CD1c-positive myeloid dendritic cell (primary cell): ENCODE results near the gene PORCN.
"Not testable (repeated sequence)": the region's sequence is repeated elsewhere in the genome, so short reads cannot be mapped to it uniquely, and the experiment has no call there.

Experiments
- DNase-seq: peaks from one replicate; pipeline ENCODE4 v3.0.0-alpha.2; 2016; ENCODE audit errors: extremely low spot score

Gene PORCN

DNA sequence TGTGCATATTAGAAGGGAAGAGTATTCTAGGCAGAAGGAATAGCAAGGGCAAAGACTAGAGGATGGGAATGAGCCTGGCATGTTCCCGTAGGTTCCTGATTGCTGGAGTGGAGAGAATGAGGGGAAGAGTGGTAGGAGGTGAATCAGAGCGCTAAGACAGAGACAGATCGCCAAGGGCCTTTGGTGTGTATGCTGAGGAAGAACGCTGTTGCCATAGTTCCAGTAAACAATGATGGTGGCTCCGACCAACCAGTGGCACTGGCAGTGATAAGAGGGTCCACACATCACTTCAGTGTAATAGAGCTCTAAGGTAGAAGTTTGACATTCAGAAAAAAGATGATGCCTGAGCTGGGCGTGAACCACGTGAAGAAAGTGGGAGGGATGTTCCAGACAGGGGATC lies 31.7 kb downstream of the PORCN start:
- no peak for DNase-seq

DNA sequence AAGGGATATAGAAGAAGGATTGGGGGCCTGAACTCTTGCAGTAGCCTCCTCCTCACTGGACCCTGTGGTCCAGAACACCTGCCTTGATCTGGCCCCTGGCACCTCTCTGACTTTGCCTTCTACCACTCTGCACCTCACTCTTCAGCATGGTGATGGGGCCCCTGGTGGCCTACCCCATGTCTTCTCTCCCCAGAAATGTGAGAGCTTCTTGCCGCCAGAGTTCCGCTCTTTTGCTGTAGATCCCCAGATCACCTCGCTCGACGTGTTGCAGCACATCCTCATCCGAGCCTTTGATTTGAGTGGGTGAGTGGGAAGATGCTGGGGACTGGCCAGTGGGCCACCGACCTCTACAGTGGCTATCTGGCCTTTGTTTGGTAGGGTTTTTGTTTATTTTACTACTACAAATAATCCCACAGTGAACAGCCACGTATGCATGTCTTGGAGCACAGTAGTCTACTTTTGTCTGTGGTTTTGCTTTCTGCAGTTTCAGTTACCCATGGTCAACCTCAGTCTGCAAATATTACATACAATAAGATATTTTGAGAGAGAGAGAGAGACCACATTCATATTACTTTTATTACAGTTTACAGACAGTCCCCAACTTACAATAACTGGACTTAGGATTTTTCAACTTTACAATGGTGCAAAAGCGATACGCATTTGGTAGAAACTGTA lies 32.5 kb downstream of the PORCN start:
- DNase-seq, result no peak

DNA sequence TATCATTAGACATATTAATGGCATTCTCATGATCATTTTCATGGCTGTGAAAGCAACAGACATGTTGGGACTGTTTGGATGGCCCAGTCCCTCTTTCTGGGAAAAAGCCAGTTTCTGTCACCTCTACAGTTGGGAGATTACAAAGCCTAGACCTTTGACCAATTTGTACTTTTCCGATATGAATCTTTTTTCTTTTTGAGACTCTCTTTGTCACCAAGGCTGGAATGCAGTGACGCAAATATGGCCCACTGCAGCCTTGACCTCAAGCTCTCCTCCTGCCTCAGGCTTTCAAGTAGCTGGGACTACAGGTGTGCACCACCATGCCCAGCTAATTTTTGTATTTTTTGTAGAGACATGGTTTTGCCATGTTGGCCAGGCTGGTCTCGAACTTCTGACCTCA lies 40.1 kb downstream of the PORCN start:
- no peak for DNase-seq

DNA sequence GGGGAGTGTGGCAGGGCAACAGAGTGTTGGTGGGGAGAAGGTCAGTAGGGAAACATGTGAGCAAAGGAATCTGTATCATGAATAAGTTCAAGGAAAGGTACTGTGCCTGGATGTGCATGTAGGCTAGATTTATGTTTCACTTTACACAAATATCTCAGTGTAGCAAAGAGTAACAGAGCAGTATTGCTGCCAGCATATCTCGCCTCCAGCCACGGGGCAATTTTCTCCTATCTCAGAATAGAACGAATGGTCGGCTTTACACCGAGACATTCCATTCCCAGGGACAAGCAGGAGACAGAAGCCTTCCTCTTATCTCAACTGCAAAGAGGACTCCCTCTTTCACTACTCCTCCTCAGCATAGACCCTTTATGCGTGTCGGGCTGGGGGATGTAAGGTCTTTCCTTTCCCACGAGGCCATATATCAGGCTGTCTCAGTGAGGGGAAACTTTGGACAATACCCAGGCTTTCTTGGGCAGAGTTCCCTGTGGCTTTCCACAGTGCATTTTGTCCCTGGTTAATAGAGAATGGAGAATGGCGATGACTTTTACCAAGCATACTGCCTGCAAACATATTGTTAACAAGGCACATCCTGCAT lies 47.0 kb downstream of the PORCN start:
- not testable (repeated sequence) for DNase-seq

DNA sequence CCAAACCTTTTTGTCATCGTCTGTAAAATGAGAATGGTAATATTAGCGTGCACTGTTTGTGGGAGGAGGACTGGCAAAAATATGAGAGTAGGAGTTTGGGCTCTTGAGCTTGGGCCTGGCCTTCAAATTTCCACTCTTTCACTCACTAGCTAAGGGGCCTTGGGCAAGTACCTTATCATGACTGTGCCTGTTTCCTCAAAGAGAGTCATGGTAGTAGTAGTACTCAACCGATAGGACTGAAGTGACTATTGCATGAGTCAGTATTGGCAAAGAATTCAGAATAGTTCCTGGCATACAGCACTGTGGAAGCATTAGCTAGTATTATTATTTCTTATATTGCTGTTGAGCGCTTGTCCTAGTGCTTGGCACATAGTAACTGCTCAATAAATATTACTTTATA lies 49.5 kb downstream of the PORCN start:
- DNase-seq, result no peak

DNA sequence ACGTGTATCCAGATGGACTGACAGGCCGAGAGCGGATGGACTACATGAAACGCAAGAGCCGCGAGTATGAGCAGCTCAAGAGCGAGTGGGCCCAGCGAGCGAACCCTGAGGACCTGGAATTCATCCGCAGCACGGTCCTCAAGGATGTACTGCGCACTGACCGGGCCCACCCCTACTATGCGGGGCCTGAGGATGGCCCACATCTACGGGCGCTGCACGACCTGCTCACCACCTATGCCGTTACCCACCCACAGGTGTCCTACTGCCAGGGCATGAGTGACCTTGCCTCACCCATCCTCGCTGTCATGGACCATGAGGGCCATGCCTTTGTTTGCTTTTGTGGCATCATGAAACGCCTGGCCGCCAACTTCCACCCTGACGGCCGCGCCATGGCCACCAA lies 50.8 kb downstream of the PORCN start:
- DNase-seq, result no peak

DNA sequence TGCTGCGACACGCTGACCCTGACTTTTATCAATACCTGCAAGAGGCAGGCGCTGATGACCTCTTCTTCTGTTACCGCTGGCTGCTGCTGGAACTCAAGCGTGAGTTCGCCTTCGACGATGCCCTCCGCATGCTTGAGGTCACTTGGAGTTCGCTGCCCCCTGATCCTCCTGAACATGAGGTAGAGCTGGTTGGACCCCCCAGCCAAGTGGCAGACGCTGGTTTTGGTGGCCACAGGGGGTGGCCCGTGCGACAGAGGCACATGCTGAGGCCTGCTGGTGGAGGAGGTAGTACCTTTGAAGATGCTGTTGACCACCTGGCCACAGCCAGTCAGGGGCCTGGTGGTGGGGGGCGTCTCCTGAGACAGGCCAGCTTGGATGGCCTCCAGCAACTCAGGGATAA lies 51.3 kb downstream of the PORCN start:
- no peak for DNase-seq

DNA sequence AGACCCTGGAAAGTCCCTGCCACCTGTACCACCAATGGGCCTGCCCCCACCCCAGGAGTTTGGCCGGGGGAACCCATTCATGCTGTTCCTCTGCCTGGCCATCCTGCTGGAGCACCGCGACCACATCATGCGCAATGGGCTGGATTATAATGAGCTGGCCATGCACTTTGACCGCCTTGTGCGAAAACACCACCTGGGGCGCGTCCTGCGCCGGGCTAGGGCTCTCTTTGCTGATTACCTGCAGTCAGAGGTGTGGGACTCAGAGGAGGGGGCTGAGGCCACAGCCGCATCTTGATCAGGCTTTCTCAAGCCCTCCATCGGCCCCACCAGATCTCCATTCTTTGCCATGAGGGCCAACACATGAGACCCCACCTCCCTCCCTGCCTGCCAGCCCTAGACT lies 51.9 kb downstream of the PORCN start:
- DNase-seq, result no peak

DNA sequence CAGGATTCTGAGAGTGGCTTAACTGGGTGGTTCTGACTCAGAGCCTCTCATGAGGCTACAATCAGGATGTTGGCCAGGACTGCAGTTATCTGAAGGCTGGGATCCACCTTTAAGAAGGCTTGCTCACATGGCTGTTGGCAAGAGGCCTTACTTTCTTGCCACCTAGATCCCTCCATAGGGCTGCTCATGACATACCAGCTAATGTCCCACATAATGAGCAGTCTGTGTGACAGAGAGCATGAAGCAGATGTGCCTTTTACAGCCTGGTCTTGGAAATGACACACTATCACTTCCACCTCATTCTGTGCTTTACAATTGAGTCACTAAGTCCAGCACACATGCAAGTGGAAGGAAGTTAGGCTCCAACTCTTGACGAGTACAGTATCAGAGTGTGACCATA lies 61.2 kb downstream of the PORCN start:
- DNase-seq, result peak; percentile 18
